Activated CD4-positive, alpha-beta memory T cell treated with anti-CD3 and anti-CD28 coated beads for 36 hours (primary cell): ENCODE measurements around the gene HLA-DPA1. TPM values are rescaled to one million over a fixed set of nuclear protein-coding genes. Genes with fewer than 3 reads are reported as not detected.

Source experiments
- CTCF ChIA-PET: fragments of 350-600 bp; sonication (Branson Sonifier 250); formaldehyde crosslinking; loops from one replicate; lab custom pipeline; 2021; ENCODE audit warnings: antibody characterized with exemption, inconsistent platforms; lab: Charles Lee
- POLR2A ChIA-PET: fragments of 350-600 bp; sonication (Branson Sonifier 250); formaldehyde crosslinking; loops from one replicate; lab custom pipeline; 2021; ENCODE audit warnings: antibody characterized with exemption; lab: Charles Lee
- DNase-seq: peaks from one replicate; pipeline ENCODE4 v3.0.0-alpha.2; 2020
- H3K27ac Mint-ChIP-seq: one replicate; pipeline ENCODE4 v1.8.0; 2021; ENCODE audit warnings: mixed read lengths
- H3K27me3 Mint-ChIP-seq: one replicate; pipeline ENCODE4 v1.8.0; 2021; ENCODE audit warnings: mixed read lengths
- H3K36me3 Mint-ChIP-seq: one replicate; pipeline ENCODE4 v1.8.0; 2021; ENCODE audit warnings: mixed read lengths
- H3K4me1 Mint-ChIP-seq: one replicate; pipeline ENCODE4 v1.8.0; 2021; ENCODE audit warnings: low read depth, mixed read lengths
- H3K4me3 Mint-ChIP-seq: one replicate; pipeline ENCODE4 v1.8.0; 2021; ENCODE audit warnings: mild to moderate bottlenecking, mixed read lengths
- H3K9me3 Mint-ChIP-seq: one replicate; pipeline ENCODE4 v1.8.0; 2021; ENCODE audit warnings: mixed read lengths
- intact Hi-C: fragments of 100-400 bp; cut with micrococcal nuclease; formaldehyde crosslinking; loops from one replicate; pipeline ENCODE4 v1.15.1; 2023
- total RNA-seq, 2 experiments: library from RNA; stranded (reverse); gene quantifications; one replicate each; pipeline ENCODE4 v1.2.3, GENCODE V29; 2021

HLA-DPA1 gene
- total RNA-seq, 2 experiments from 2014 or later, result 19.3 to 20.9 TPM

- CTCF ChIA-PET, result interaction anchor here (1.0 to 1.2 kb wide), 2 partner anchors 9 to 95 kb away, joined by 3 read pairs; no protein-coding TSS in a partner anchor
- POLR2A ChIA-PET, result no interaction called here
- H3K27me3 Mint-ChIP-seq, result peaks cover 8% of the 10 kb centered on the region
- H3K4me3 Mint-ChIP-seq, result no peak overlapping the region
- peaks cover 15% of the 10 kb centered on the region for H3K4me1 Mint-ChIP-seq
- no peaks in the 10 kb centered on the region for H3K9me3 Mint-ChIP-seq
- intact Hi-C loops, result no loop called here
- H3K36me3 Mint-ChIP-seq, result no peaks in the 10 kb centered on the region
- DNase-seq, result no peak
- no peak overlapping the region for H3K27ac Mint-ChIP-seq
These were observed 45.1 kb downstream of the HLA-DPA1 start for GRCh38 chr6:33028220-33028849.

DNA sequence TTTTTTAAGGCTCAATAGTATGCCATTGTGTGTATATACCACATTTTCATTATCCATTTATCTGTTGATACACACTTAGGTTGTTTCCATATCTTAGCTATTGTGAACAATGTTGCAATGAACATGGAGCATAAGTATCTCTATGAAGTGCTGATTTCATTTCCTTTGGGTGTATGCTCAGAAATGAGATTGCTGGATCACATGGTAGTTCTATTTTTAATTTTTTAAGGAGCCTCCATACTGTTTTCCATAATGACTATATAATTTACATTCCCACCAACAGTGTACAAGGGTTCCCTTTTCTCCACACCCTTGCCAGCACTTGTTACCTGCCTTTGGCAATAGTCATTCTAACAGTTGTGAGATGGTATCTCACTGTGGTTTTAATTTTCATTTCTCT lies 48.9 kb downstream of the HLA-DPA1 start:
- DNase-seq, result no peak
- H3K4me1 Mint-ChIP-seq, result peaks cover 11% of the 10 kb centered on the region
- ChIA-PET CTCF (interaction anchor here (0.7 to 3.6 kb wide), 3 partner anchors 10 to 611 kb away, joined by 3 to 13 read pairs (median 4); no protein-coding TSS in a partner anchor), POLR2A (no interaction called here)
- no peaks in the 10 kb centered on the region for H3K9me3 Mint-ChIP-seq
- intact Hi-C loops, result no loop called here
- H3K27me3 Mint-ChIP-seq, result peaks cover 5% of the 10 kb centered on the region
- H3K4me3 Mint-ChIP-seq, result no peak overlapping the region
- H3K36me3 Mint-ChIP-seq, result no peaks in the 10 kb centered on the region
- no peak overlapping the region for H3K27ac Mint-ChIP-seq

- H3K27ac Mint-ChIP-seq, result no peak overlapping the region
- ChIA-PET CTCF (interaction anchor here (3.6 kb wide), 1 partner anchor 9 kb away, joined by 13 read pairs; no protein-coding TSS in a partner anchor), POLR2A (no interaction called here)
- H3K27me3 Mint-ChIP-seq, result no peaks in the 10 kb centered on the region
- H3K4me1 Mint-ChIP-seq, result peaks cover 13% of the 10 kb centered on the region
- no peaks in the 10 kb centered on the region for H3K36me3 Mint-ChIP-seq
- no peaks in the 10 kb centered on the region for H3K9me3 Mint-ChIP-seq
- no peak for DNase-seq
- no peak overlapping the region for H3K4me3 Mint-ChIP-seq
- intact Hi-C loops, result no loop called here
These were observed 49.9 kb downstream of the HLA-DPA1 start for GRCh38 chr6:33023536-33023935.

GRCh38 chr6:33021917-33022316 lies 51.5 kb downstream of the HLA-DPA1 start:
- no peaks in the 10 kb centered on the region for H3K36me3 Mint-ChIP-seq
- no peak overlapping the region for H3K27ac Mint-ChIP-seq
- intact Hi-C loops, result no loop called here
- H3K4me1 Mint-ChIP-seq, result peaks cover 10% of the 10 kb centered on the region
- POLR2A ChIA-PET, result no interaction called here
- H3K4me3 Mint-ChIP-seq, result no peak overlapping the region
- peaks cover 3% of the 10 kb centered on the region for H3K27me3 Mint-ChIP-seq
- DNase-seq, result no peak
- no peaks in the 10 kb centered on the region for H3K9me3 Mint-ChIP-seq
- CTCF ChIA-PET, result no interaction called here

DNA sequence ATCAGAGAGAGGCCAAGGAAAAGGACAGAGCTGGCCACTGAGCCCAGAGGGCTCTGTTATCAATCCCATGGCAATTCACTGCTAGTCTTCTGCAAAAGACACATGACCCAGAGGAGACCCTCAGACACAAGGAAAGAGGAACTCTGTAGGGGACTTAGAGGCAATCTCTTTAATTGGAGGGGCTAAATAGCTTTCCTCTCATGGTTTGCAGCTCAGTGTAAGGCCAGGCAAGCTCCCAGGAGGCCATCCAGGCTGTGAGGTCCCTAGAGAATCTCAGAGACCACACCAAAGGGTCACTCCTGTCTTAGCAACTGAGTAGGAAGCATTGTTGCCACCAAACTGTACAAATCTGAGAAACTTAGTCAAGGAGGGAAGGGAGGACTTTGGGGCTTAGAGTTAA lies 54.1 kb downstream of the HLA-DPA1 start:
- CTCF ChIA-PET, result interaction anchor here (0.7 to 5.3 kb wide), 7 partner anchors 10 to 229 kb away, joined by 3 to 31 read pairs (median 3); no protein-coding TSS in a partner anchor
- Mint-ChIP-seq H3K27ac (no peak overlapping the region), H3K27me3 (peaks cover 4% of the 10 kb centered on the region), H3K4me1 (peaks cover 12% of the 10 kb centered on the region), H3K9me3 (no peaks in the 10 kb centered on the region), H3K36me3 (no peaks in the 10 kb centered on the region), H3K4me3 (no peak overlapping the region)
- POLR2A ChIA-PET, result no interaction called here
- DNase-seq, result no peak
- intact Hi-C loops, result no loop called here

DNA sequence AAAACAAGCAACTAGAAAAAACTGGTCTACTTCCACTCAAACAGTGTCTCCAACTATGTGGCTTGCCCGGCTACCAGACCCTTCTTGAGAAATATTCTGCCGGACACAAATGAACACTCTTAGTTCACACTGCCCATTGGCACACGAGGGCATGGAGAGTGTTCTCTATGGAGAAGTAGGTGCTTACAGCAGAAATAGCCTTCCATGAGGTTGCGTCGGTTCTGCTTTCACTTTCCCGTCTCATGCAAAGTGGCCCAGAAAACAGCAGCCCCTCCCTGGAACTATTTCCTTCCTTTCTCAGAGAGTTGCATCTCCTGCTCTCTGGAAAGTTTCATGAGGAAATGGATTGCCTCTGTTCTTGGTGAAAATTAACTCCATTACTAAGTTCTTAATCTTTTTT lies 54.5 kb downstream of the HLA-DPA1 start:
- DNase-seq, result peak; percentile 22
- Mint-ChIP-seq H3K9me3 (no peaks in the 10 kb centered on the region), H3K4me1 (peaks cover 12% of the 10 kb centered on the region), H3K27ac (no peak overlapping the region), H3K27me3 (peaks cover 4% of the 10 kb centered on the region), H3K4me3 (no peak overlapping the region), H3K36me3 (no peaks in the 10 kb centered on the region)
- POLR2A ChIA-PET, result no interaction called here
- CTCF ChIA-PET, result interaction anchor here (0.7 to 5.3 kb wide), 7 partner anchors 8 to 230 kb away, joined by 3 to 31 read pairs (median 4); no protein-coding TSS in a partner anchor
- intact Hi-C loops, result no loop called here

- Mint-ChIP-seq H3K4me3 (no peak overlapping the region), H3K4me1 (peaks cover 12% of the 10 kb centered on the region), H3K36me3 (no peaks in the 10 kb centered on the region), H3K27ac (no peak overlapping the region), H3K9me3 (no peaks in the 10 kb centered on the region), H3K27me3 (peaks cover 9% of the 10 kb centered on the region)
- CTCF ChIA-PET, result interaction anchor here (0.9 to 5.3 kb wide), 7 partner anchors 8 to 230 kb away, joined by 3 to 31 read pairs (median 4); no protein-coding TSS in a partner anchor
- no peak for DNase-seq
- POLR2A ChIA-PET, result no interaction called here
- intact Hi-C loops, result no loop called here
These were observed 55.0 kb downstream of the HLA-DPA1 start for GRCh38 chr6:33018418-33018817.

DNA sequence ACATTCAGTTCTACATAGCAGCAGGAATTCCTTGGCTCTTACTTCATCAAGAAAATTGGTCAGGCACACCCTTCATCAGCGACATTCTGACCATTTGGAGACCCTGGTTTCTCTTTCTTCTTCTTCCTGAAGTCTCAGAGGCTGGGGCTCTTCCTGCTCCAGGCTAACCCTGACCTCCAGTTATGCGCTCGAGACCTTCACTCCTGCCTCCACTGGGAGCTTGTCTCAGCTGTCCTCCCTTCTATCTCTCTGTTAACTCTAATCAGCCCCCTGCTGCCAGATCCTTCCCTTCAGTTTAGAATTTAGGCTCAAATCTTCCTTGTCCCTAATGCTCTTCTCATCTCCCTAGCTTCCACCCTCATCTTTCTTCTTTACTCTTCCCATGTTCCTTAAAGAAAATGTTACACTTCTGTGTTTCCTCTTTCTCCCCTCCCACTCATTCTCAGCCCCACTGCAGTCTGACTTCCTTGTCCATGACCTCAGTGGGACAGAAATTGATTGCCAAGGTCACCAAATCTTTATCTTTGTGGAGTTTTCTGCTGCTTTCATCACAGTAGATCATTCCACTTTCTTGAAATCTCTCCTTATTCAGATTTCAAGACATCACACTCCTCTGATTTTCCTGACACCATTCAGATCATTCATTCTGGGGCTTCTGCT lies 55.6 kb downstream of the HLA-DPA1 start:
- H3K27me3 Mint-ChIP-seq, result peaks cover 12% of the 10 kb centered on the region
- no peaks in the 10 kb centered on the region for H3K9me3 Mint-ChIP-seq
- POLR2A ChIA-PET, result no interaction called here
- CTCF ChIA-PET, result interaction anchor here (0.9 to 5.3 kb wide), 3 partner anchors 7 to 107 kb away, joined by 3 to 31 read pairs (median 3); no protein-coding TSS in a partner anchor
- H3K36me3 Mint-ChIP-seq, result no peaks in the 10 kb centered on the region
- no peak for DNase-seq
- H3K4me3 Mint-ChIP-seq, result no peak overlapping the region
- intact Hi-C loops, result no loop called here
- H3K27ac Mint-ChIP-seq, result no peak overlapping the region
- peaks cover 12% of the 10 kb centered on the region for H3K4me1 Mint-ChIP-seq

DNA sequence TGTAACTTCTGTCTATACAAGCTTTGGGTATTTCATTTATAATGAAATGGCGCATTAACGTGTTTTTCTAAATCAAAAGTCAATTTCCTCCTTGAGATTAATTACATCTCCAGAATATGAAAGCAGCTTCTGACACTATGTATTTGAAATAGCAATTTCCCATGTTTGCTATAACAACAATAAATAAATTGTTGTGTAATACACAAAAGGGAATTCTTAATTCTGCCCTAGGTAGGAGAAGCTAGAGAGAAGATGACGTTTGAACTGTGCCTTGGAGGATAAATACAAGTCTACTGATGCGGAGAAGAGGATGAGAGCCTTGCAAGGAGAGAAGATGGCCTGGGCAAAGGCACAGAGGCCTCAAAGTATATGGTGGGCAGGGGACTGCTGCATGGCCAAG lies 56.4 kb downstream of the HLA-DPA1 start:
- intact Hi-C loops, result no loop called here
- Mint-ChIP-seq H3K36me3 (no peaks in the 10 kb centered on the region), H3K9me3 (no peaks in the 10 kb centered on the region)

DNA sequence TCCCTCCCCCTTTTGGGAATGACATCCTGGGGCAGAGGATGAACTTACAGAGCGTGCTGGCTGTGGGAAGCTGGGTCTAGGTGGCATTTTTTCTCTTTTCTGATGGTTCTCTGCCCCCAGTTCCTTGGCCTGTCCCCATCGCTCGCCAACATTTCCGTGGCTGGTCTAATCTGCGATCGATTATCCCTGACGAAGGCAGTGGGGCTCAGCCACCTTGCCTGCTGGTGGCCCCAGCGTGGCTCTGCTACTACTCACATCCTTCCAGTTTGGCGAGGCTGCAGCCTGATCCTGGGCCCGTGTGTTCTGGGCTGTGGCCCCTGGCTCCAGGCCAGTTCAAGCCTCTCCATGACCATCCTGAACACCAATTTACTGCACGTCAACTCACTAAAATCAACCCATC lies 57.7 kb downstream of the HLA-DPA1 start:
- Mint-ChIP-seq H3K27me3 (peaks cover 12% of the 10 kb centered on the region), H3K4me3 (no peak overlapping the region), H3K36me3 (no peaks in the 10 kb centered on the region), H3K27ac (no peak overlapping the region), H3K4me1 (peaks cover 12% of the 10 kb centered on the region), H3K9me3 (no peaks in the 10 kb centered on the region)
- intact Hi-C loops, result loop anchor here (2.0 kb wide), 1 partner anchor 233 kb away; no protein-coding TSS in a partner anchor
- ChIA-PET POLR2A (no interaction called here), CTCF (interaction anchor here (0.7 to 5.3 kb wide), 16 partner anchors 8 to 233 kb away, joined by 3 to 31 read pairs (median 4); partner anchors contain the start of gene TAP2)
- DNase-seq, result no peak

More for the DNA sequence above, 56.4 kb downstream of the HLA-DPA1 start:
- ChIA-PET CTCF (interaction anchor here (0.7 to 5.3 kb wide), 9 partner anchors 28 to 232 kb away, joined by 3 to 31 read pairs (median 4); partner anchors contain the start of genes HLA-DPB1 and TAP2), POLR2A (no interaction called here)
- Mint-ChIP-seq H3K4me1 (peaks cover 12% of the 10 kb centered on the region), H3K27me3 (peaks cover 12% of the 10 kb centered on the region), H3K4me3 (no peak overlapping the region), H3K27ac (no peak overlapping the region)
- no peak for DNase-seq

DNA sequence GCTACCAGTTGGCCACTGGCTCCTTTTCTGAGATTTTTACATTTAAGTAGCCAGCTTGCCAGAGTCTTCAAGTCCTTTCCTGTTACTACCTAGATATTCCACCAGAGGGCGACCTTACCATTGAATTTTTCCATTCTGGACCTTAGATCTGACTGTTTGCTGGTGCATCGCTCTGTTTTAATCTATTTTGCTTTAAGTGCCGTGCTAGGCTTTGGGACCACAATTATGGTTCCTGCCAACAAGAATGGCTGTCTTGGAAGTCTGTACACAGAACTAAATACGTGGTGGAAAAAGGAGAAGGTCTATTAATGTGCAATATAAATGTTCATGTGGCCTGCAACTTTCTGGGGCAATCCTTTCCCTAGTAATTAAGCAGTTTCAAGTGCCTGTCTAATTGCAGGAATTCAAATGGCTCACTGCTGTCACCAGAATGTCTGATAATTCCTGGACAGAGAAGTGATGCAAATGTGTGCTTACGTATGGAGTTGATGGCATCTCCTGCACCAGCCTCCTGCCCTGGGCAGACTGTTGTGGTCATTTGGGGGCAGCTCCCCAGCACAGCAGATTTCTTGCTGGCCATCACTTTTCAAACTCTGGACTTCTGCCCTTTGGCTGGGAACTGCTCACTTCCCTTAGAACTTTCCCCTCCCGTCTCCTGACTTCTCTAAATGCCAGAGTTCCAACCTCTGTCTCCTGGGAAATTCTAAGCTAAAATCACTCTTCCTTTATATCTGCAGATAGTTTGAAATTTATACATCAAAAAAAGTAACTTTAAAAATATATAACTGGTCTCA lies 58.4 kb downstream of the HLA-DPA1 start:
- ChIA-PET CTCF (interaction anchor here (0.7 to 5.3 kb wide), 32 partner anchors 9 to 278 kb away, joined by 3 to 31 read pairs (median 4); partner anchors contain the start of genes HLA-DPA1, HLA-DPB1 and TAP2), POLR2A (no interaction called here)
- H3K9me3 Mint-ChIP-seq, result no peaks in the 10 kb centered on the region

More for the DNA sequence above, 58.4 kb downstream of the HLA-DPA1 start:
- Mint-ChIP-seq H3K4me3 (no peak overlapping the region), H3K27me3 (peaks cover 15% of the 10 kb centered on the region), H3K36me3 (no peaks in the 10 kb centered on the region), H3K4me1 (peaks cover 12% of the 10 kb centered on the region), H3K27ac (no peak overlapping the region)
- intact Hi-C loops, result loop anchor here (1.0 to 2.0 kb wide), 2 partner anchors 76 to 234 kb away; no protein-coding TSS in a partner anchor
- DNase-seq, result peak; percentile 34
